Loucy (cell line): ENCODE results near the gene SIPA1.

Source experiments
- H2AFZ ChIP-seq: fragments of 200-600 bp; sonication (generic); 2 replicates; pipeline ENCODE4 v1.6.0; 2016; ENCODE audit warnings: antibody characterized with exemption, mild to moderate bottlenecking, low read length, moderate library complexity
- H3F3A ChIP-seq: fragments of 200-600 bp; 2 replicates; pipeline ENCODE4 v1.6.0; 2016; ENCODE audit warnings: antibody characterized with exemption, low read depth, mild to moderate bottlenecking
- H3K27me3 ChIP-seq: fragments of 200-600 bp; sonication (generic); 2 replicates; pipeline ENCODE4 v1.6.1; 2014; ENCODE audit warnings: low read length, mild to moderate bottlenecking; ENCODE audit not compliant: insufficient read depth, poor library complexity, severe bottlenecking
- H3K36me3 ChIP-seq: fragments of 200-600 bp; sonication (generic); 2 replicates; pipeline ENCODE4 v1.6.1; 2016; ENCODE audit warnings: low read length; ENCODE audit not compliant: insufficient read depth
- H3K4me1 ChIP-seq: fragments of 200-600 bp; sonication (generic); 2 replicates; pipeline ENCODE4 v1.5.1; 2014; ENCODE audit warnings: low read length, mild to moderate bottlenecking; ENCODE audit not compliant: insufficient read depth, poor library complexity, severe bottlenecking
- H3K4me2 ChIP-seq: fragments of 200-600 bp; sonication (generic); 2 replicates; pipeline ENCODE4 v1.6.0; 2014; ENCODE audit warnings: antibody characterized with exemption, low read length, low read depth, mild to moderate bottlenecking; ENCODE audit not compliant: poor library complexity, severe bottlenecking
- H3K4me3 ChIP-seq: fragments of 200-600 bp; sonication (generic); 2 replicates; pipeline ENCODE4 v1.5.1; 2014; ENCODE audit warnings: low read length, mild to moderate bottlenecking, mixed read lengths; ENCODE audit not compliant: poor library complexity, severe bottlenecking
- H3K79me2 ChIP-seq: fragments of 200-600 bp; sonication (generic); 2 replicates; pipeline ENCODE4 v1.6.1; 2014; ENCODE audit warnings: low read length; ENCODE audit not compliant: insufficient read depth
- H3K9ac ChIP-seq: fragments of 200-600 bp; sonication (generic); 2 replicates; pipeline ENCODE4 v1.6.0; 2014; ENCODE audit warnings: mild to moderate bottlenecking, low read depth, low read length, moderate library complexity; ENCODE audit not compliant: poor library complexity, severe bottlenecking
- H3K9me2 ChIP-seq: fragments of 200-600 bp; sonication (generic); replicated peaks from 2 replicates; pipeline ENCODE4 v1.6.1; 2016; ENCODE audit warnings: low read depth, low read length, mixed read lengths
- H3K9me3 ChIP-seq: fragments of 200-600 bp; sonication (generic); 2 replicates; pipeline ENCODE4 v1.6.1; 2014; ENCODE audit warnings: mild to moderate bottlenecking, antibody characterized with exemption, low read length, low read depth; ENCODE audit not compliant: insufficient read depth
- H4K20me1 ChIP-seq: fragments of 200-600 bp; sonication (generic); 2 replicates; pipeline ENCODE4 v1.6.0; 2014; ENCODE audit warnings: antibody characterized with exemption, low read length, mild to moderate bottlenecking; ENCODE audit not compliant: insufficient read depth, poor library complexity, severe bottlenecking
- EZH2phosphoT487 ChIP-seq: fragments of 200-600 bp; IDR thresholded peaks from 2 replicates; pipeline ENCODE4 v1.6.1; 2018; ENCODE audit warnings: antibody characterized with exemption, mild to moderate bottlenecking, moderate library complexity, borderline replicate concordance
- TF ChIP-seq, protein P1 (sequence below): fragments of 200-600 bp; sonication (generic); conservative IDR thresholded peaks from 2 replicates; pipeline ENCODE4 v1.5.1; 2014; ENCODE audit warnings: mild to moderate bottlenecking, antibody characterized with exemption, low read length

SIPA1 gene

GRCh38 chr11:65698205-65698604 is 60.3 kb downstream of the SIPA1 start:
- Histone ChIP-seq H3K9me3 (no peaks in the 10 kb centered on the region), H4K20me1 (no peaks in the 10 kb centered on the region), H3K4me3 (no peak overlapping the region), H3K27me3 (no peaks in the 10 kb centered on the region), H3K4me1 (no peaks in the 10 kb centered on the region), H3K9me2 (no peaks in the 10 kb centered on the region), H3K4me2 (no peak overlapping the region), H3K9ac (no peak overlapping the region), H3K79me2 (no peaks in the 10 kb centered on the region), H2AFZ (no peak overlapping the region), H3F3A (no peaks in the 10 kb centered on the region), H3K36me3 (no peaks in the 10 kb centered on the region)
- TF ChIP-seq EZH2phosphoT487: no peak
- TF ChIP-seq, protein P1, sequence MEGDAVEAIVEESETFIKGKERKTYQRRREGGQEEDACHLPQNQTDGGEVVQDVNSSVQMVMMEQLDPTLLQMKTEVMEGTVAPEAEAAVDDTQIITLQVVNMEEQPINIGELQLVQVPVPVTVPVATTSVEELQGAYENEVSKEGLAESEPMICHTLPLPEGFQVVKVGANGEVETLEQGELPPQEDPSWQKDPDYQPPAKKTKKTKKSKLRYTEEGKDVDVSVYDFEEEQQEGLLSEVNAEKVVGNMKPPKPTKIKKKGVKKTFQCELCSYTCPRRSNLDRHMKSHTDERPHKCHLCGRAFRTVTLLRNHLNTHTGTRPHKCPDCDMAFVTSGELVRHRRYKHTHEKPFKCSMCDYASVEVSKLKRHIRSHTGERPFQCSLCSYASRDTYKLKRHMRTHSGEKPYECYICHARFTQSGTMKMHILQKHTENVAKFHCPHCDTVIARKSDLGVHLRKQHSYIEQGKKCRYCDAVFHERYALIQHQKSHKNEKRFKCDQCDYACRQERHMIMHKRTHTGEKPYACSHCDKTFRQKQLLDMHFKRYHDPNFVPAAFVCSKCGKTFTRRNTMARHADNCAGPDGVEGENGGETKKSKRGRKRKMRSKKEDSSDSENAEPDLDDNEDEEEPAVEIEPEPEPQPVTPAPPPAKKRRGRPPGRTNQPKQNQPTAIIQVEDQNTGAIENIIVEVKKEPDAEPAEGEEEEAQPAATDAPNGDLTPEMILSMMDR: no peak

- no peaks in the 10 kb centered on the region for H3K9me3 ChIP-seq
Observed at GRCh38 chr11:65699306-65699705, 61.4 kb downstream of the SIPA1 start.

GRCh38 chr11:65700399-65700798 is 62.5 kb downstream of the SIPA1 start:
- H3K4me1 ChIP-seq: no peaks in the 10 kb centered on the region
- no peak for TF ChIP-seq EZH2phosphoT487
- TF ChIP-seq, protein P1: no peak
- no peak overlapping the region for H3K9ac ChIP-seq
- H3F3A ChIP-seq: no peaks in the 10 kb centered on the region
- H3K79me2 ChIP-seq: no peaks in the 10 kb centered on the region
- no peaks in the 10 kb centered on the region for H4K20me1 ChIP-seq
- H3K27me3 ChIP-seq: no peaks in the 10 kb centered on the region
- no peak overlapping the region for H3K4me2 ChIP-seq
- no peak overlapping the region for H2AFZ ChIP-seq
- H3K9me2 ChIP-seq: no peaks in the 10 kb centered on the region
- no peak overlapping the region for H3K4me3 ChIP-seq
- no peaks in the 10 kb centered on the region for H3K9me3 ChIP-seq
- no peaks in the 10 kb centered on the region for H3K36me3 ChIP-seq

More at GRCh38 chr11:65699306-65699705, 61.4 kb downstream of the SIPA1 start:
- H3K4me2 ChIP-seq: no peak overlapping the region
- H3K27me3 ChIP-seq: no peaks in the 10 kb centered on the region
- no peaks in the 10 kb centered on the region for H3K79me2 ChIP-seq
- no peak overlapping the region for H2AFZ ChIP-seq
- no peaks in the 10 kb centered on the region for H3K9me2 ChIP-seq
- no peaks in the 10 kb centered on the region for H3K4me1 ChIP-seq
- H3K36me3 ChIP-seq: no peaks in the 10 kb centered on the region
- no peaks in the 10 kb centered on the region for H4K20me1 ChIP-seq
- no peak overlapping the region for H3K4me3 ChIP-seq
- H3F3A ChIP-seq: no peaks in the 10 kb centered on the region
- no peak overlapping the region for H3K9ac ChIP-seq
- TF ChIP-seq EZH2phosphoT487: no peak
- TF ChIP-seq, protein P1: no peak
